ENCODE results near the gene ZNF433. TPM values are rescaled to one million over a fixed set of nuclear protein-coding genes. Genes with fewer than 3 reads are reported as not detected.

The ZNF433 gene
- total and polyA plus RNA-seq, 2 donors from 2014 or later, result 10.5 to 13.6 TPM

DNA sequence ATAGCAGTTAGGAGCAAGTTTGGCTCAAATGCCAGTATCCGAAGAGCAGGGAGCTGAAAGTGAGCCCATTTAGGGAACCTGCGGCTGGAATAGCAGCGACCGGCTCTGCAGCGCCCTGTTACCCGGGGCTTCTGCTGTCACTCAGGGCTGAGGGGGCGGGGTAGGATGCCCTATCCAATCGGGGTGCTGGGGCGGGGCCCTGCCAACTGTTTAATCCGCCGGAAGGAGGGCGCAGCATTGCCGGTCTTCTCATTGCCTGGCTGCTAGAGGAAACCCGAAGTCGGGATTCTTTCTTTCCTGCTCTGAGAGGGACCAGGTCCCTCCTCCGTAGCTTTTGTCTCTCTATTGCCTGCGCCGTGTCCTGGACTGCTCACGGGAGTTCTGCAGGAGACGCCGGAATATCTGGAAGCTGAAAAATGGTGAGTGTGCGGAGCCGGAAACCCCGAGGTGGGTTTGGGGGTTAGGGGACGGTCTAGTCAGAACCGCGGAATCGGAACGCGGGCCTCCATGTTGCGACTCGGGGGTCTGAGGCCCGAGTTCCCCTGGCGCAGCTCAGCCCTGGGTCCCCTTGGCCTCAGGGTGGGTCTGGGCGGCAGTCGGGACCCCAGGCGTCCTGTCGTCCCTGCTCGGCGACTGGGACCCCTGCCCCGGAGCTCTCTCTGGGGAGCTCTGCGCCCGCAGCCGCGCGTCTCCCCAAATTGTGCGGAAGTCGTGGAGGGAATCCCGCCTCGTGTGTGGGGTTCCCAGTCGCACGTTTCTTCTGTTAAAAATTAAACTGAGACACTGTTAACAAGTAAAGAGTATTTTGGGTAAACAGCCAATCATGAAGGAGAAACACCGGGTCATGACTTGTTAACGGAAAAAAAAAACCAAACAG is 47.8 kb downstream of the ZNF433 start:
- TF ChIP-seq, protein P1, sequence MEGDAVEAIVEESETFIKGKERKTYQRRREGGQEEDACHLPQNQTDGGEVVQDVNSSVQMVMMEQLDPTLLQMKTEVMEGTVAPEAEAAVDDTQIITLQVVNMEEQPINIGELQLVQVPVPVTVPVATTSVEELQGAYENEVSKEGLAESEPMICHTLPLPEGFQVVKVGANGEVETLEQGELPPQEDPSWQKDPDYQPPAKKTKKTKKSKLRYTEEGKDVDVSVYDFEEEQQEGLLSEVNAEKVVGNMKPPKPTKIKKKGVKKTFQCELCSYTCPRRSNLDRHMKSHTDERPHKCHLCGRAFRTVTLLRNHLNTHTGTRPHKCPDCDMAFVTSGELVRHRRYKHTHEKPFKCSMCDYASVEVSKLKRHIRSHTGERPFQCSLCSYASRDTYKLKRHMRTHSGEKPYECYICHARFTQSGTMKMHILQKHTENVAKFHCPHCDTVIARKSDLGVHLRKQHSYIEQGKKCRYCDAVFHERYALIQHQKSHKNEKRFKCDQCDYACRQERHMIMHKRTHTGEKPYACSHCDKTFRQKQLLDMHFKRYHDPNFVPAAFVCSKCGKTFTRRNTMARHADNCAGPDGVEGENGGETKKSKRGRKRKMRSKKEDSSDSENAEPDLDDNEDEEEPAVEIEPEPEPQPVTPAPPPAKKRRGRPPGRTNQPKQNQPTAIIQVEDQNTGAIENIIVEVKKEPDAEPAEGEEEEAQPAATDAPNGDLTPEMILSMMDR (IDR thresholded peaks at IDR 0.05; ENCODE audit: borderline replicate concordance, extremely low read depth, insufficient read depth), result no peak
- Histone ChIP-seq H3K4me3 (ENCODE audit: low read length in 3 of 3) (peak overlapping the region; percentile 82 to 87 (median 85)), H3K27ac (ENCODE audit: low read depth in 2 of 2, low read length in 2 of 2) (peak overlapping the region; percentile 61 to 87), H3K9ac (ENCODE audit: low read length in 3 of 3) (peak overlapping the region; percentile 44 to 84 (median 71)), H3K9me3 (ENCODE audit: control insufficient read depth in 2 of 3, insufficient read depth in 1 of 3, low read length in 3 of 3) (peaks cover 0 to 3% (median 1%) of the 10 kb centered on the region in 3 donors), H3K27me3 (ENCODE audit: control insufficient read depth, insufficient read depth, low read length) (no peaks in the 10 kb centered on the region), H3K36me3 (ENCODE audit: control insufficient read depth in 2 of 3, insufficient read depth in 3 of 3, low read length in 3 of 3) (no peaks in the 10 kb centered on the region), H3K4me1 (ENCODE audit: control insufficient read depth in 2 of 3, insufficient read depth in 2 of 3, low read depth in 1 of 3, low read length in 3 of 3) (no peaks in the 10 kb centered on the region)
- intact Hi-C loops (cut with DNase I), result no loop called here
- DNase-seq (peak; percentile 96 to 98 (median 97)), FAIRE-seq (no peak)

DNA sequence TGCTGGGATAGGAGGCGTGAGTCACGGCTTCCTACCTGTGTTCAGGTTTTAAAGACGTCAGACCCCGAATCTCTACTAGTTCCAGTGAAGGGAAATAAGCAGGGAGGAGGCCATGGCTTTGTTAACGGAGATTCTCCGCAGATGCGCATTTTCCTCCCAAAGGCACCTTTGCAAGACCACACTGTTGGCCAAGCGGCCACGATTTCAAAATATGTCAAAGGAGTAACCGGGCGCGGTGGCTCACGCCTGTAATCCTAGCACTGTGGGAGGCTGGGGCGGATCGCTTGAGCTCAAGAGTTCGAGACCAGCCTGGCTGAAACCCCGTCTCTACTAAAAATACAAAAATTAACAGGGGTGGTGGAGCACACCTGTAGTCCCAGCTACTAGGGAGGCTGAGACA is 48.7 kb downstream of the ZNF433 start:
- intact Hi-C loops (cut with DNase I), result no loop called here
- TF ChIP-seq, protein P1 (IDR thresholded peaks at IDR 0.05; ENCODE audit: borderline replicate concordance, extremely low read depth, insufficient read depth), result no peak
- DNase-seq, result peak in 1 of 5 donors; percentile 40
- Histone ChIP-seq H3K9ac (ENCODE audit: low read length in 3 of 3) (no peak overlapping the region), H3K4me3 (ENCODE audit: low read length in 3 of 3) (no peak overlapping the region), H3K27ac (ENCODE audit: low read depth in 2 of 2, low read length in 2 of 2) (no peak overlapping the region), H3K9me3 (ENCODE audit: control insufficient read depth in 2 of 3, insufficient read depth in 1 of 3, low read length in 3 of 3) (peaks cover 0 to 10% (median 4%) of the 10 kb centered on the region in 3 donors), H3K4me1 (ENCODE audit: control insufficient read depth in 2 of 3, insufficient read depth in 2 of 3, low read depth in 1 of 3, low read length in 3 of 3) (no peaks in the 10 kb centered on the region), H3K36me3 (ENCODE audit: control insufficient read depth in 2 of 3, insufficient read depth in 3 of 3, low read length in 3 of 3) (no peaks in the 10 kb centered on the region), H3K27me3 (ENCODE audit: control insufficient read depth, insufficient read depth, low read length) (no peaks in the 10 kb centered on the region)
- FAIRE-seq, result no peak

DNA sequence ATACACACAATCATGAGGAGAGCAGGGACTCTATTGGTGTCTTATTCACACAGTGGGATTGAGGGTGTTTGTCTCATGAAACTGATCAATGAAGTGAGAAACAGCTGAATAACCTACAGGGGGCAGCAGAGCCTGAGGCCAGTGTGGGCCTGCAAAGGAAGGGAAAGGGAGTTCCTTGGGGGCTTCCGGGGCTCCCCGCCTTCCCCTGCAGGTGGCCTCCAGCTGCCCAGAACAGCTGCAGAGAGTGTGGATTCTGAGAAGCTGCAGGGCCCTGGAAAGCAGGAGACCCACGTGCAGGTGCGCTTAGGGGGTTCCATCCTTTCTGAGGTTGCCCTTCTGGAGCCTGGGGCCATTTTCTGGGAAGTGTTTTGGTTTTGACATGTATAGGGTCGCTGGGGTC is 50.5 kb downstream of the ZNF433 start:
- H3K4me1 ChIP-seq (ENCODE audit: control insufficient read depth in 2 of 3, insufficient read depth in 2 of 3, low read depth in 1 of 3, low read length in 3 of 3), result no peaks in the 10 kb centered on the region
- no peak overlapping the region for H3K27ac ChIP-seq (ENCODE audit: low read depth in 2 of 2, low read length in 2 of 2)
- intact Hi-C loops (cut with DNase I), result no loop called here
- DNase-seq, result peak in 4 of 5 donors; percentile 15 to 41 (median 30)
- no peak for FAIRE-seq
- no peak overlapping the region for H3K9ac ChIP-seq (ENCODE audit: low read length in 3 of 3)
- no peaks in the 10 kb centered on the region for H3K36me3 ChIP-seq (ENCODE audit: control insufficient read depth in 2 of 3, insufficient read depth in 3 of 3, low read length in 3 of 3)
- H3K4me3 ChIP-seq (ENCODE audit: low read length in 3 of 3), result no peak overlapping the region
- TF ChIP-seq, protein P1 (IDR thresholded peaks at IDR 0.05; ENCODE audit: borderline replicate concordance, extremely low read depth, insufficient read depth), result no peak
- H3K9me3 ChIP-seq (ENCODE audit: control insufficient read depth in 2 of 3, insufficient read depth in 1 of 3, low read length in 3 of 3), result peaks cover 4 to 28% (median 6%) of the 10 kb centered on the region in 3 donors
- no peaks in the 10 kb centered on the region for H3K27me3 ChIP-seq (ENCODE audit: control insufficient read depth, insufficient read depth, low read length)

Measured in kidney (tissue), 14 donors.